AG09319 (cell line): ENCODE data around the gene SULT2B1.

Source experiments
- DNase-seq: peaks from one replicate; pipeline ENCODE4 v3.0.0-alpha.2; 2010; ENCODE audit warnings: low read depth; ENCODE audit errors: extremely low read depth
- TF ChIP-seq, protein P1 (sequence below): IDR thresholded peaks from 2 replicates; pipeline ENCODE4 v1.5.1; 2011; ENCODE audit warnings: low read depth, mild to moderate bottlenecking, inconsistent platforms, low read length, moderate library complexity

Gene SULT2B1

DNA sequence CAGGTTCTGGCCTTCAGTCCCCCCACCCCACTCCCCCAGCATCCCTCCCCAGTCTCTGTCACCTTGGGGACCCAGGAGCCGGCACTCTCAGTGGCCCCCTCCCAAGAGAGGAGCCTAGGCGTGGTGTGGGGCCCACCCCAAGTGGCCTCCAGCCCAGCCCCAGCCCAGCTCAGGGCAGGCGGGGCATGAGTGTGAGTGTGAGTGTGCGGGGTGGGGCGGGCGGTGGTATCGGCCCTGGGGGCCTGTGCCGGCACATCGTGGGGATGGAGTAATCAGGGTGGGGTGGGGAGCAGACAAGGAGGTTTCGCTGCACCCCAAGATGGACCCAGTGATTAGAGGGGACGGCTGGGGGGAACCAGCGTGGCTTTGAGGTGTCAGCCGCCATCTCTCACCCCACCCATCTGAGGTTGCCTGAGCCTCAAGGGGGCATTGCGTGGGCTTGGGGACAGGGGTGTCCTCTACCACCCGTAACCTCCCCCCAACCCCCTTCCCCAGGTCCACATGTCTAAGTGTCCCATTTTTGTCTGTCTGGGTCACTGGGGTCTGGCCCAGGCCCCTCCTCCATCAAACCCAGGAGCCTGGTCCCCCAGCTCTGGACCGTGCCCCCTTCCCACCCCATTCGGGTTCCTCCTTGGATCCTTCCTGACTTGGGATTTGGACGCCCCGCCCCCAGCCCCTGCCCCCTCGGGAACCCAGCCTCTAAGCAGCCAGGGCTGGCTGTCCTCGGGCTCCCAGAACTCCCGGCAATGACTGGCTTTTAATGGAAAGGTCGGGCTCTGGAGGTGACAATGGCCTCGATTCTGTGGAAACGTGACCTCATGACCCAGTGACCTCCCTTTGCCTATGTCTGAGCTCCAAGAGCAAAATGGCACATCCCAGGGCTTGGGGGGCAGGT, 6.9 kb upstream of the SULT2B1 start:
- TF ChIP-seq, protein P1, sequence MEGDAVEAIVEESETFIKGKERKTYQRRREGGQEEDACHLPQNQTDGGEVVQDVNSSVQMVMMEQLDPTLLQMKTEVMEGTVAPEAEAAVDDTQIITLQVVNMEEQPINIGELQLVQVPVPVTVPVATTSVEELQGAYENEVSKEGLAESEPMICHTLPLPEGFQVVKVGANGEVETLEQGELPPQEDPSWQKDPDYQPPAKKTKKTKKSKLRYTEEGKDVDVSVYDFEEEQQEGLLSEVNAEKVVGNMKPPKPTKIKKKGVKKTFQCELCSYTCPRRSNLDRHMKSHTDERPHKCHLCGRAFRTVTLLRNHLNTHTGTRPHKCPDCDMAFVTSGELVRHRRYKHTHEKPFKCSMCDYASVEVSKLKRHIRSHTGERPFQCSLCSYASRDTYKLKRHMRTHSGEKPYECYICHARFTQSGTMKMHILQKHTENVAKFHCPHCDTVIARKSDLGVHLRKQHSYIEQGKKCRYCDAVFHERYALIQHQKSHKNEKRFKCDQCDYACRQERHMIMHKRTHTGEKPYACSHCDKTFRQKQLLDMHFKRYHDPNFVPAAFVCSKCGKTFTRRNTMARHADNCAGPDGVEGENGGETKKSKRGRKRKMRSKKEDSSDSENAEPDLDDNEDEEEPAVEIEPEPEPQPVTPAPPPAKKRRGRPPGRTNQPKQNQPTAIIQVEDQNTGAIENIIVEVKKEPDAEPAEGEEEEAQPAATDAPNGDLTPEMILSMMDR = no peak
- no peak for DNase-seq

GRCh38 chr19:48547722-48548121, 4.2 kb upstream of the SULT2B1 start:
- TF ChIP-seq, protein P1 = no peak
- no peak for DNase-seq

- DNase-seq = no peak
- TF ChIP-seq, protein P1 = no peak
Observed at GRCh38 chr19:48548253-48548911, 3.6 kb upstream of the SULT2B1 start.

DNA sequence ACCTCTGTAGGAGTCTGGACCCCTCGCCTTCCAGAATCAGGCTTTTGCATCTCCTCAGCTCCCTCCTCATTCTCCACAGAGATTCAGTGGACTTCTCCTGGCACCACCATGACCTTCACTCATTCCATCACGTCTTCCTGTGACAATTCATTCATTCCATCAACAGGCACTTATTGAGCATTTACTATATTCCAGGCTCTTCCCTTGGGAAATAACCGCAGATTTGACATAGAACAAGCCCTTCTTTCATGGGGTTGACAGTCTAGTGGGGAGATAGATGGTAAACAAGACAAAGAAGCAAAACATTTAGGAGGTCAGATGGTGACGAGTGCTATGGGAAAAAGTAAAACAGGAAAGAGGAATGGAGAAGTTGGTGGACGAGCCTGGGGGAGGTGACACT, 2.6 kb upstream of the SULT2B1 start:
- no peak for DNase-seq
- TF ChIP-seq, protein P1 = no peak

- TF ChIP-seq, protein P1 = no peak
- DNase-seq = no peak
Observed at GRCh38 chr19:48552406-48553322, 692 bp downstream of the SULT2B1 start.

GRCh38 chr19:48553676-48554384, 1.9 kb downstream of the SULT2B1 start:
- TF ChIP-seq, protein P1 = no peak
- DNase-seq = no peak
